GM21367 (cell line): ENCODE data around the gene NUP133.
"Not testable (repeated sequence)": the region's sequence is repeated elsewhere in the genome, so short reads cannot be mapped to it uniquely, and the experiment has no call there.

Experiments used
- ATAC-seq: cut with Tn5 transposase; IDR thresholded peaks from one replicate; pipeline ENCODE4 v1.9.1; 2021; ENCODE audit not compliant: unreplicated experiment

The NUP133 gene

GRCh38 chr1:229507951-229508822 lies at the start of gene NUP133:
Gene NUP133, minus strand, starts transcription at chr1:229508341. Its CDS starts 92 bp downstream, at chr1:229508249.
- peak; percentile 87 for ATAC-seq

GRCh38 chr1:229557200-229557850 lies 49.2 kb upstream of the NUP133 start:
- no peak for ATAC-seq

- ATAC-seq: no peak
These were observed 46.9 kb upstream of the NUP133 start for GRCh38 chr1:229554886-229555621.

- ATAC-seq: no peak
These were observed 45.5 kb upstream of the NUP133 start for GRCh38 chr1:229553621-229554130.

GRCh38 chr1:229552732-229553131 lies 44.6 kb upstream of the NUP133 start:
- no peak for ATAC-seq

GRCh38 chr1:229550812-229551567 lies 42.8 kb upstream of the NUP133 start:
- no peak for ATAC-seq

GRCh38 chr1:229547542-229547941 lies 39.4 kb upstream of the NUP133 start:
- no peak for ATAC-seq

GRCh38 chr1:229544587-229544986 lies 36.4 kb upstream of the NUP133 start:
- no peak for ATAC-seq

- no peak for ATAC-seq
These were observed 31.8 kb upstream of the NUP133 start for GRCh38 chr1:229539863-229540506.

GRCh38 chr1:229538945-229539344 lies 30.8 kb upstream of the NUP133 start:
- no peak for ATAC-seq

- no peak for ATAC-seq
These were observed 29.8 kb upstream of the NUP133 start for GRCh38 chr1:229537894-229538293.

GRCh38 chr1:229536982-229537381 lies 28.8 kb upstream of the NUP133 start:
- ATAC-seq: no peak

- no peak for ATAC-seq
These were observed 27.1 kb upstream of the NUP133 start for GRCh38 chr1:229535230-229535629.

- ATAC-seq: no peak
These were observed 23.2 kb upstream of the NUP133 start for GRCh38 chr1:229531326-229531725.

GRCh38 chr1:229529639-229530038 lies 21.5 kb upstream of the NUP133 start:
- ATAC-seq: no peak

GRCh38 chr1:229526695-229527094 lies 18.6 kb upstream of the NUP133 start:
- ATAC-seq: no peak

- no peak for ATAC-seq
These were observed 14.9 kb upstream of the NUP133 start for GRCh38 chr1:229523052-229523451.

- ATAC-seq: peak; percentile 67
These were observed 6.6 kb upstream of the NUP133 start for GRCh38 chr1:229514578-229515275.

- not testable (repeated sequence) for ATAC-seq
These were observed 3.5 kb upstream of the NUP133 start for GRCh38 chr1:229511625-229512024.
